K562 (cell line): Measurements from ENCODE around the gene UBE2H. TPM values are rescaled to one million over a fixed set of nuclear protein-coding genes. Genes with fewer than 3 reads are reported as not detected.

Experiments
- ARID2 ChIP-seq: fragments of 450-650 bp; IDR thresholded peaks from 2 replicates; pipeline ENCODE4 v1.6.1; 2017; ENCODE audit warnings: antibody characterized with exemption, mild to moderate bottlenecking
- ERF ChIP-seq: fragments of 450-650 bp; formaldehyde crosslinking; IDR thresholded peaks from 2 replicates; pipeline ENCODE4 v1.4.0; 2020; ENCODE audit warnings: mild to moderate bottlenecking, mixed read lengths
- ETV5 ChIP-seq: sonication (generic); formaldehyde crosslinking; IDR thresholded peaks from 2 replicates; pipeline ENCODE4 v1.4.0; 2020; ENCODE audit warnings: low read depth, mild to moderate bottlenecking, missing genetic modification reagents
- HBP1 ChIP-seq: fragments of 450-650 bp; formaldehyde crosslinking; IDR thresholded peaks from 2 replicates; pipeline ENCODE4 v1.4.0; 2022; ENCODE audit warnings: missing genetic modification characterization
- HDGF ChIP-seq: fragments of 450-650 bp; IDR thresholded peaks from 2 replicates; pipeline ENCODE4 v1.6.1; 2016
- HES1 ChIP-seq: fragments of 450-650 bp; IDR thresholded peaks from 2 replicates; pipeline ENCODE4 v1.6.1; 2016; ENCODE audit warnings: low read depth, mild to moderate bottlenecking, moderate library complexity
- JUND ChIP-seq, 2 experiments: IDR thresholded peaks; 2 replicates in 1 of 2; 3 replicates in 1 of 2; pipeline ENCODE4 v1.6.1; 2011; ENCODE audit warnings: borderline replicate concordance in 2 of 2, low read depth in 2 of 2, low read length in 2 of 2, improper control_type of control experiment in 1 of 2, missing biosample characterization in 1 of 2, missing genetic modification characterization in 1 of 2, missing genetic modification reagents in 1 of 2
- KAT7 ChIP-seq: sonication (generic); formaldehyde crosslinking; IDR thresholded peaks from 2 replicates; pipeline ENCODE4 v1.8.0; 2022; ENCODE audit warnings: missing genetic modification reagents, mild to moderate bottlenecking, borderline replicate concordance
- KLF16 ChIP-seq: IDR thresholded peaks from 2 replicates; pipeline ENCODE4 v1.6.1; 2016; ENCODE audit warnings: antibody characterized with exemption
- LCOR ChIP-seq: sonication (generic); formaldehyde crosslinking; IDR thresholded peaks from 2 replicates; pipeline ENCODE4 v1.8.0; 2022; ENCODE audit warnings: mild to moderate bottlenecking, missing genetic modification reagents
- MLLT1 ChIP-seq, 2 experiments: fragments of 450-650 bp; IDR thresholded peaks; 2 replicates each; pipeline ENCODE4 v1.6.1; 2016
- SMAD1 ChIP-seq: fragments of 150-350 bp; IDR thresholded peaks from 2 replicates; pipeline ENCODE4 v1.6.1; 2014; ENCODE audit warnings: low read length, low read depth; ENCODE audit not compliant: partially characterized antibody
- SMARCC2 ChIP-seq: fragments of 450-650 bp; IDR thresholded peaks from 2 replicates; pipeline ENCODE4 v1.6.1; 2017; ENCODE audit warnings: antibody characterized with exemption, moderate library complexity, mild to moderate bottlenecking, low read depth
- SP1 ChIP-seq: sonication (generic); formaldehyde crosslinking; IDR thresholded peaks from 2 replicates; pipeline ENCODE4 v1.8.1; 2022; ENCODE audit warnings: mild to moderate bottlenecking, missing genetic modification reagents
- TBL1XR1 ChIP-seq, 2 experiments: IDR thresholded peaks; 2 replicates each; pipeline ENCODE4 v1.6.1; 2012; ENCODE audit warnings: improper control_type of control experiment in 2 of 2, low read length in 2 of 2, mild to moderate bottlenecking in 1 of 2
- THRB ChIP-seq: fragments of 450-650 bp; formaldehyde crosslinking; conservative IDR thresholded peaks from 2 replicates; pipeline ENCODE4 v1.4.0; 2022; ENCODE audit warnings: mild to moderate bottlenecking, missing genetic modification characterization
- TRIM28 ChIP-seq: fragments of 450-650 bp; IDR thresholded peaks from 2 replicates; pipeline ENCODE4 v1.6.1; 2017
- ZNF197 ChIP-seq: fragments of 200-800 bp; sonication (Bioruptor generic); IDR thresholded peaks from 2 replicates; pipeline ENCODE4 v1.6.1; 2016; ENCODE audit warnings: low read depth, missing genetic modification characterization, missing compliant biosample characterization
- ZNF239 ChIP-seq: fragments of 250-450 bp; sonication (Bioruptor Pico); IDR thresholded peaks from 2 replicates; pipeline ENCODE4 v1.4.0; 2020; ENCODE audit warnings: mild to moderate bottlenecking
- ZNF324 ChIP-seq: fragments of 250-450 bp; sonication (Bioruptor Pico); IDR thresholded peaks from 2 replicates; pipeline ENCODE4 v1.4.0; 2020; ENCODE audit warnings: mild to moderate bottlenecking
- ZNF57 ChIP-seq: fragments of 450-650 bp; formaldehyde crosslinking; IDR thresholded peaks from 2 replicates; pipeline ENCODE4 v1.4.0; 2020; ENCODE audit warnings: mild to moderate bottlenecking, moderate library complexity
- polyA plus RNA-seq, 8 experiments: library from polyadenylated mRNA; depleted of rRNA in 4 of 8; stranded (reverse) in 5 of 8; unstranded in 3 of 8; fragments of >200 nt; fragmentation: Nextera tagmentation in 2 of 8; fragmentation: Illumina TruSeq in 1 of 8; extraction: Ambion mirVana in 2 of 8; extraction: Trizol in 1 of 8; gene quantifications; 2 replicates each; pipeline versions ENCODE4 v1.2.1 to v1.2.3, GENCODE V29; 2011 to 2014; ENCODE audit warnings: inconsistent platforms in 1 of 8, missing spikeins in 1 of 8
- total RNA-seq, 7 experiments: library from RNA; depleted of rRNA in 6 of 7; stranded (reverse); fragments of >200 nt in 6 of 7; fragmentation: Illumina TruSeq in 2 of 7; extraction: Trizol in 2 of 7; gene quantifications; 2 replicates each; pipeline versions ENCODE4 v1.2.1 to v1.2.3, GENCODE V29; 2011 to 2021; ENCODE audit warnings: low replicate concordance in 1 of 7

UBE2H gene
- total and polyA plus RNA-seq, 9 of the 15 experiments (the other 6 are each of a cell fraction or from before 2014, with no cell fraction given): 6.3 to 33.0 (median 13.3) TPM

GRCh38 chr7:129829737-129830631, 122.8 kb downstream of the UBE2H start (continued):
- TF ChIP-seq HBP1 (CRISPR knock-in tag) (peak; percentile 75; the same call in 1 of the 2 replicates), TRIM28 (no peak), TBL1XR1 (IDR thresholded peaks at IDR 0.05; ENCODE audit: low read length in 2 of 2) (peak; percentile 56 to 58; a peak in 3 of 4 replicates), KLF16 (0 out of 2 replicates have a peak, but pooled peaks have one; percentile 37), ZNF57 (CRISPR knock-in tag) (no peak), MLLT1 (IDR thresholded peaks at IDR 0.05) (peak in 1 of 2 experiments; percentile 17; a peak in 2 of 4 replicates), ETV5 (CRISPR knock-in tag) (no peak; the same call in 1 of the 2 replicates), ZNF197 (peak; percentile 55; the same call in 1 of the 2 replicates), JUND (IDR thresholded peaks at IDR 0.05; ENCODE audit: borderline replicate concordance, low read depth, low read length) (peak; percentile 8), JUND (tag; IDR thresholded peaks at IDR 0.05; ENCODE audit: borderline replicate concordance, low read depth, low read length) (peak; percentile 77; the same call in 2 of the 3 replicates), HDGF (peak; percentile 94), KAT7 (CRISPR knock-in tag) (peak; percentile 82; the same call in 1 of the 2 replicates), ZNF239 (CRISPR knock-in tag) (0 out of 2 replicates have a peak, but pooled peaks have one; percentile 8), ARID2 (peak; percentile 87; the same call in 1 of the 2 replicates), LCOR (CRISPR knock-in tag) (peak; percentile 52; the same call in 1 of the 2 replicates), SMARCC2 (peak; percentile 57; the same call in 1 of the 2 replicates), ERF (CRISPR knock-in tag) (0 out of 2 replicates have a peak, but pooled peaks have one; percentile 68), ZNF324 (0 out of 2 replicates have a peak, but pooled peaks have one; percentile 13), HES1 (no peak), SP1 (CRISPR knock-in tag) (0 out of 2 replicates have a peak, but pooled peaks have one; percentile 46), THRB (CRISPR knock-in tag) (peak; percentile 82), SMAD1 (no peak)
